ENCODE measurements around the gene SPATA33.

GRCh38 chr16:89621698-89622409 lies 35.8 kb upstream of the SPATA33 start:
- TF ChIP-seq CTCF (IDR thresholded peaks at IDR 0.05; ENCODE audit: insufficient read depth, low read depth, low read length) (no peak), EZH2 (IDR thresholded peaks at IDR 0.05; ENCODE audit: insufficient read depth, low read length) (no peak)

All from astrocyte (in vitro differentiated cells and primary cell).